Measurements from ENCODE around the gene OLIG1.

OLIG1 gene

DNA sequence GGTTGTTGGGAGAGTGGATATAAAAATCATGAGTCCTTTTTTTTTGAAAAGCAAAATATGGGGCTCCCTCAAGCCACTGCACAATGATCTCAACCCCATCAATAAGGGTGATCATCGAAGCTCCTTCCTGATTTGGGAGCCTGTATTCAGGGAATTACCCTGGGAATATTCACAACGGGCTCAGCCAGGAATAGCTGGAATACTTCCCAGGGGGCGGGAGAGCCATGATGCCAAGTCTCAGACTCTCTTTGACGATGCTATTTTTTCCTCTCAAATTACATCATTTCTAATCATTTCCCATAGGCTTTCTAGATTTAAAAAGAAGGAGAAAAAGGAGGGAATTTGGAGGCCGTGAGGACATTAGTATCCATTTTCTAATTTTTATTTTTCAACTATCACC is 18.4 kb downstream of the OLIG1 start:
- Histone ChIP-seq H3K36me3 (ENCODE audit: control insufficient read depth in 5 of 5, insufficient read depth in 5 of 5, low read length in 5 of 5) (no peaks in the 10 kb centered on the region), H3K4me1 (ENCODE audit: control insufficient read depth in 5 of 5, insufficient read depth in 5 of 5, low read length in 5 of 5) (peaks cover 0 to 8% (median 0%) of the 10 kb centered on the region in 5 donors), H3K9me3 (ENCODE audit: control insufficient read depth in 5 of 5, low read length in 5 of 5) (no peaks in the 10 kb centered on the region), H3K27ac (ENCODE audit: low read depth, low read length) (no peak overlapping the region), H3K27me3 (ENCODE audit: control insufficient read depth in 5 of 5, insufficient read depth in 4 of 5, low read length in 5 of 5) (peaks cover 0 to 7% (median 5%) of the 10 kb centered on the region in 5 donors), H3K4me3 (ENCODE audit: low read depth in 1 of 5, low read length in 5 of 5) (no peak overlapping the region), H3K9ac (ENCODE audit: low read length in 5 of 5) (no peak overlapping the region)

DNA sequence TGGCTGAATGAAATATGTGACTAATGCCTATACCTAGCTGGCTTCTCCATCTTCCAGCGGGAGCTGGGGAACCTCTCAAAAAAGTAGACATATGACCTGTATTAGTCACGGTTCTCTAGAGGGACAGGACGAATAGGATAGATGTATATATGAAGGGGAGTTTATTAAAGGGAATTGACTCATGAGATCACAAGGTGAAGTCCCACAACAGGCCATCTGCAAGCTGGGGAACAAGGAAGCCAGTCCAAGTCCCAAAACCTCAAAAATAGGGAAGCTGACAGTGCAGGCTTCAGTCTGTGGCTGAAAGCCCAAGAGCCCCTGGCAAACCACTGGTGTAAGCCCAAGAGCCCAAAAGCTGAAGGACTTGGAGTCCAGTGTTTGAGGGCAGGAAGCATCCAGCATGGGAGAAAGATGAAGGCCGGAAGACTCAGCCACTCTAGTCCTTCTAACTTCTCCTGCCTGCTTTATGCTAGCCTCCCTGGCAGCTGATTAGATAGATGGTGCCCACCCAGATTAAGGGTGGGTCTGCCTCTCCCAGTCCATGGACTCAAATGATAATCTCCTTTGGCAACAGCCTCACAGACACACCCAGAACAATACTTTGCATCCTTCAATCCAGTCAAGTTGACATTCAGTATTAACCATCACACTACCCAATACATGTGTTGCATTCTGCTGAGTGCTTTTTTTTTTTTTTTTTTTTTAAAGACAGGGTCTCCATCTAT is 19.6 kb downstream of the OLIG1 start:
- Histone ChIP-seq H3K9ac (ENCODE audit: low read length in 5 of 5) (no peak overlapping the region), H3K9me3 (ENCODE audit: control insufficient read depth in 5 of 5, low read length in 5 of 5) (no peaks in the 10 kb centered on the region), H3K27me3 (ENCODE audit: control insufficient read depth in 5 of 5, insufficient read depth in 4 of 5, low read length in 5 of 5) (peaks cover 0 to 7% (median 5%) of the 10 kb centered on the region in 5 donors), H3K4me1 (ENCODE audit: control insufficient read depth in 5 of 5, insufficient read depth in 5 of 5, low read length in 5 of 5) (peaks cover 0 to 8% (median 0%) of the 10 kb centered on the region in 5 donors), H3K36me3 (ENCODE audit: control insufficient read depth in 5 of 5, insufficient read depth in 5 of 5, low read length in 5 of 5) (no peaks in the 10 kb centered on the region), H3K4me3 (ENCODE audit: low read depth in 1 of 5, low read length in 5 of 5) (no peak overlapping the region), H3K27ac (ENCODE audit: low read depth, low read length) (no peak overlapping the region)

DNA sequence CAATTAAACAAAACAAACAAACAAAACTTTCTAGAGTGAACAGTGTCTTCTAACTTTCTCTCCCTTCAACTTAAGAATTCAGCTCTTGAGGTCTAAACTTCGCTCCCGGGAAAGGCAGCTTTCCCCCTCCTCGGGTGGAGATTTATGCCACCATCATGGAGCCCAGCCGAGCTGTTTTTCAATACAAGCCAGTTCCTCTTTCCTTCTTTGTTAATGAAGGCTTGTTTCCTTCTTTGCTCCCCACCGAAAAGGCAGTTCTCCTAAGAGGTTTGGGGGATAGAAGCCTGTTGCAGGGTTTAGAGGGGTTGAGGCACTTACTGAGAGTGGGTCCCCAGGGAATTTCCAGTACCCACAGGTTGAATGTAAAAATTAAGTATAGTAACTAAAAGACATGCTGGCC is 26.5 kb downstream of the OLIG1 start:
- H3K27ac ChIP-seq (ENCODE audit: low read depth, low read length) = no peak overlapping the region
- no peak overlapping the region for H3K4me3 ChIP-seq (ENCODE audit: low read depth in 1 of 5, low read length in 5 of 5)
- peaks cover 0 to 9% (median 6%) of the 10 kb centered on the region in 5 donors for H3K27me3 ChIP-seq (ENCODE audit: control insufficient read depth in 5 of 5, insufficient read depth in 4 of 5, low read length in 5 of 5)
- H3K4me1 ChIP-seq (ENCODE audit: control insufficient read depth in 5 of 5, insufficient read depth in 5 of 5, low read length in 5 of 5) = no peaks in the 10 kb centered on the region
- H3K9me3 ChIP-seq (ENCODE audit: control insufficient read depth in 5 of 5, low read length in 5 of 5) = no peaks in the 10 kb centered on the region
- no peaks in the 10 kb centered on the region for H3K36me3 ChIP-seq (ENCODE audit: control insufficient read depth in 5 of 5, insufficient read depth in 5 of 5, low read length in 5 of 5)
- H3K9ac ChIP-seq (ENCODE audit: low read length in 5 of 5) = no peak overlapping the region

GRCh38 chr21:33099131-33099530 is 29.2 kb downstream of the OLIG1 start:
- Histone ChIP-seq H3K9me3 (ENCODE audit: control insufficient read depth in 5 of 5, low read length in 5 of 5) (peaks cover 0 to 3% (median under 1%) of the 10 kb centered on the region in 5 donors), H3K27ac (ENCODE audit: low read depth, low read length) (no peak overlapping the region), H3K27me3 (ENCODE audit: control insufficient read depth in 5 of 5, insufficient read depth in 4 of 5, low read length in 5 of 5) (peaks cover 0 to 17% (median 11%) of the 10 kb centered on the region in 5 donors), H3K36me3 (ENCODE audit: control insufficient read depth in 5 of 5, insufficient read depth in 5 of 5, low read length in 5 of 5) (no peaks in the 10 kb centered on the region), H3K4me3 (ENCODE audit: low read depth in 1 of 5, low read length in 5 of 5) (no peak overlapping the region), H3K4me1 (ENCODE audit: control insufficient read depth in 5 of 5, insufficient read depth in 5 of 5, low read length in 5 of 5) (no peaks in the 10 kb centered on the region), H3K9ac (ENCODE audit: low read length in 5 of 5) (no peak overlapping the region)

DNA sequence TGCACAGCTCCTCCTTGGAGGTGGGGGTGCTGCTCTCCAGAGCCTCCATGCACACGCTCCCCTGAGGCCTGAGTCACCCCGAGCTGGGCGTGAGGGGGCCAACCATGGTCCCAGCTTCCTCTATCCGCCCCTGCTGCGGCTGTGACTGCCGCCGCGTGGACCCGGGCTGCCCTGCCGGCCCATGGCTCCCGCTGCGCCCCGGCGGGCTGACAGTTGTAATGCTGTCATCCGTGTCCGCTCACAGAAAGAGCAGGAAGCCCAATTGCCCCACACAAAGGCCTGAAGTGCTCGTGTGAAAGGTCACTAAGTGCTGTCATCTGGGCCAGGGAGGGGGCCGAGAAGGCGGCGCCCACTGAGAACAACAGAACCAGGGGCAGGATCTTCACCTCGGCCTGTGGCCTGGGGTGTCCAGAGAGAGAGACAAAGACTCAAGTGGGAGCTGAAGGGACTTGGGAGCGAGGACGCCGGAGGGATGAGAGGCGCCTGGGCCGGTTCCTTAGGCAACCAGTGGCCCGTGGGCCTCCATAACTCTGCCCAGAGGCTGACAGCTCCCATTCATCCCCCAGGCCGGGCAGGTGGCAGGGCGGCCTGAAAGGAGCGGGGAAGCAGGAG is 31.5 kb downstream of the OLIG1 start:
- peaks cover 0 to 7% (median 5%) of the 10 kb centered on the region in 5 donors for H3K9me3 ChIP-seq (ENCODE audit: control insufficient read depth in 5 of 5, low read length in 5 of 5)
- peaks cover 0 to 29% (median 12%) of the 10 kb centered on the region in 5 donors for H3K27me3 ChIP-seq (ENCODE audit: control insufficient read depth in 5 of 5, insufficient read depth in 4 of 5, low read length in 5 of 5)
- H3K4me1 ChIP-seq (ENCODE audit: control insufficient read depth in 5 of 5, insufficient read depth in 5 of 5, low read length in 5 of 5) = no peaks in the 10 kb centered on the region
- H3K36me3 ChIP-seq (ENCODE audit: control insufficient read depth in 5 of 5, insufficient read depth in 5 of 5, low read length in 5 of 5) = no peaks in the 10 kb centered on the region
- no peak overlapping the region for H3K9ac ChIP-seq (ENCODE audit: low read length in 5 of 5)
- no peak overlapping the region for H3K4me3 ChIP-seq (ENCODE audit: low read depth in 1 of 5, low read length in 5 of 5)
- H3K27ac ChIP-seq (ENCODE audit: low read depth, low read length) = no peak overlapping the region

DNA sequence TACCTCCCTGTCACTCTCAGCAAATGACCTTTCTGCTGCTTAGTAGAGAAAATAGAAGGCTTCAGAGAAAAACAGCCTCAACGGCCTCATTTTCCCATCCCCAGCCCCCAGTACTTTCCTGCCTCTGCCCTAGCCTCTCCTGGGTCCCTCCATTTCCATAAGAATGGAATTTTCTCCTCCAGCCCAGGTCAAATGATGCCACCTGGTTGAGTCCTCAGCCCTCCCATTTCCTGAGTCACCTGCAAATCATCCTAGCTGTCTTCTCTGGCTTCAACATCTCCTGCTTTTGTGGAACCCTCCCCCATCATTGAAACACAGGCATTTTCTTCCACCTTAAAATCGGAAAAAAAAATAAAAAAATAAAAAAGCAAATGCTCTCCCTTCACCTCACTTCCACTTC is 35.1 kb downstream of the OLIG1 start:
- H3K27ac ChIP-seq (ENCODE audit: low read depth, low read length) = no peak overlapping the region
- no peak overlapping the region for H3K9ac ChIP-seq (ENCODE audit: low read length in 5 of 5)
- H3K27me3 ChIP-seq (ENCODE audit: control insufficient read depth in 5 of 5, insufficient read depth in 4 of 5, low read length in 5 of 5) = peaks cover 14 to 41% (median 26%) of the 10 kb centered on the region in 5 donors
- H3K36me3 ChIP-seq (ENCODE audit: control insufficient read depth in 5 of 5, insufficient read depth in 5 of 5, low read length in 5 of 5) = no peaks in the 10 kb centered on the region
- H3K4me1 ChIP-seq (ENCODE audit: control insufficient read depth in 5 of 5, insufficient read depth in 5 of 5, low read length in 5 of 5) = peaks cover 0 to 7% (median 3%) of the 10 kb centered on the region in 5 donors
- H3K9me3 ChIP-seq (ENCODE audit: control insufficient read depth in 5 of 5, low read length in 5 of 5) = peaks cover 0 to 7% (median 5%) of the 10 kb centered on the region in 5 donors
- no peak overlapping the region for H3K4me3 ChIP-seq (ENCODE audit: low read depth in 1 of 5, low read length in 5 of 5)

DNA sequence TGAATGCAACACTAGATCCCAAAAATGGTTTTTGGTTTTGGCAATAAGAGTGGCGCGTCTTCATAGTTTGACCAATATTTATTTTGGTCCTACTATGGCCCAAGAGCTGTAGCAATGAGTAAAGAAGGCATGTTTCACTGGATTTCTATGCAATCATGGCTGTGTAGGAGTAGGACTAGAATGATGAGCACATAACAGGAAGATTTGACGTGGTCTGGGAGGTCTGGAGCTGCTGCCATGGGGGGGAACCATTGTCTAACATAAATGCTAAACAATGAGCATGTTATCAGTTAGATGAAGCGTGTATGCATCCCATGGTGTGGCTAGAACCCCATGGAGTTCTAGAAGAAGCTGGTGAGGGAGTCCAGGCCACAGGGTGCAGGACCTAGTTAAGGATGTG is 38.3 kb downstream of the OLIG1 start:
- peaks cover 28 to 43% (median 40%) of the 10 kb centered on the region in 5 donors for H3K27me3 ChIP-seq (ENCODE audit: control insufficient read depth in 5 of 5, insufficient read depth in 4 of 5, low read length in 5 of 5)
- peaks cover 0 to 7% (median 3%) of the 10 kb centered on the region in 5 donors for H3K4me1 ChIP-seq (ENCODE audit: control insufficient read depth in 5 of 5, insufficient read depth in 5 of 5, low read length in 5 of 5)

DNA sequence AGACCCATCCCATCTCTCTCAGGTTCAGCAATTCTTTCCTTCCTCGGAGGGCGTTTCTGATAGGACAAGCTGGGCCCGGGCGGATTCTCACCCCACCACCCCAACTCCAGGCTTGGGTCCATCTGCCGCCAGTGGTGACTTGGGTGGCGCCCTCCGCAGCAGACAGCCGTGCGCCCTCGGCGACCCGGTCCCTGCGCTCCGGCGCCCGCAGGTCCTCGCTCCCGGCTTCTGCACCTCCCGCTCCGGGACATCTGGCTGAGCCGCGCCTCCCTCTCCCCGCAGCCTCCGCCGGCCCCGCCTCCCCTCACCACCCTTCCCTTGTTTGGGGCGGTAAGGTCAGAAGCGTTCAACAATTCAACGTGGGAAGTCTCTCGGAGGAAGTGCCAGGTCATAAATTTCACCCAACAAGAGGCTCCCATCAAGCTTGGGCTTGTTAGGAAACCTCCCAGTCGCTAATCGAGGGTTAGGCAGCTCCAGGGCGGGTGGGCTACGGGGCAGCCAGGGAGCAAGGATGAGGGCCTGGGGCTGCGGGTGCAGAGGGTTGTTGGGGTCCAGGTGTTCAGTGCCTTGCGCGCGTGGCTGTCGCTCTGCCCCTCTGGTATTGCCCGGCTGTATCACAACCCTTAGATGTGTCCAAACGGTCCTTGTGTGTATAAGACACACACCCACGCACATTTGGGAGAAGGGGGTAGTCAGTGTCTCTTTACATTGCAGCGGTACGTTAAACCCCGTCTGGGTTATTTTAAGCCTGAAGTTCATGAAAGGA is 39.8 kb downstream of the OLIG1 start:
- Histone ChIP-seq H3K27ac (ENCODE audit: low read depth, low read length) (no peak overlapping the region), H3K9ac (ENCODE audit: low read length in 5 of 5) (no peak overlapping the region), H3K36me3 (ENCODE audit: control insufficient read depth in 5 of 5, insufficient read depth in 5 of 5, low read length in 5 of 5) (no peaks in the 10 kb centered on the region), H3K4me3 (ENCODE audit: low read depth in 1 of 5, low read length in 5 of 5) (no peak overlapping the region), H3K9me3 (ENCODE audit: control insufficient read depth in 5 of 5, low read length in 5 of 5) (no peaks in the 10 kb centered on the region), H3K4me1 (ENCODE audit: control insufficient read depth in 5 of 5, insufficient read depth in 5 of 5, low read length in 5 of 5) (peaks cover 0 to 7% (median 3%) of the 10 kb centered on the region in 5 donors), H3K27me3 (ENCODE audit: control insufficient read depth in 5 of 5, insufficient read depth in 4 of 5, low read length in 5 of 5) (peaks cover 28 to 41% (median 37%) of the 10 kb centered on the region in 5 donors)

More for the DNA sequence above, 38.3 kb downstream of the OLIG1 start:
- H3K27ac ChIP-seq (ENCODE audit: low read depth, low read length) = no peak overlapping the region
- no peak overlapping the region for H3K9ac ChIP-seq (ENCODE audit: low read length in 5 of 5)
- H3K4me3 ChIP-seq (ENCODE audit: low read depth in 1 of 5, low read length in 5 of 5) = no peak overlapping the region
- peaks cover 0 to 7% (median 5%) of the 10 kb centered on the region in 5 donors for H3K9me3 ChIP-seq (ENCODE audit: control insufficient read depth in 5 of 5, low read length in 5 of 5)
- no peaks in the 10 kb centered on the region for H3K36me3 ChIP-seq (ENCODE audit: control insufficient read depth in 5 of 5, insufficient read depth in 5 of 5, low read length in 5 of 5)

DNA sequence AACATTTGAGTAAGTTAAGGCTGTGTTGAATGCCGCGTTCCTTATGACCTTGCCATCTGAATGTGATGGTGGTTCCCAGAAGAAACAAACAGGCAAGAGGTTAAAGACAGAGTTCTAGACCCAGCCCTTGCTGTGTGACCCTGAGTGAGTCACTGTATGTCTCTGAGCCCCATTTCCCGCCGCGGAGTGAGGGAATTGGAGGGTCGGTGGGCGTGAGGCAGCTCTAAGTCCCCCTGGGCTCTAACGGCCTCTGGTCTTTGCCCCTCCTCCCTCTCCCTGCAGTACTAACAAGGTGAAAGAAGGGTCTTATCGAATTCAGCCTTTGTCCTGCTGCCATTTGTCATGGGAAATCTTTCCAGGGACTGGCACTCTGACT is 40.4 kb downstream of the OLIG1 start:
- Histone ChIP-seq H3K9me3 (ENCODE audit: control insufficient read depth in 5 of 5, low read length in 5 of 5) (no peaks in the 10 kb centered on the region), H3K27ac (ENCODE audit: low read depth, low read length) (no peak overlapping the region), H3K36me3 (ENCODE audit: control insufficient read depth in 5 of 5, insufficient read depth in 5 of 5, low read length in 5 of 5) (no peaks in the 10 kb centered on the region), H3K27me3 (ENCODE audit: control insufficient read depth in 5 of 5, insufficient read depth in 4 of 5, low read length in 5 of 5) (peaks cover 28 to 45% (median 36%) of the 10 kb centered on the region in 5 donors), H3K9ac (ENCODE audit: low read length in 5 of 5) (no peak overlapping the region), H3K4me1 (ENCODE audit: control insufficient read depth in 5 of 5, insufficient read depth in 5 of 5, low read length in 5 of 5) (peaks cover 0 to 7% (median 3%) of the 10 kb centered on the region in 5 donors), H3K4me3 (ENCODE audit: low read depth in 1 of 5, low read length in 5 of 5) (no peak overlapping the region)

GRCh38 chr21:33111577-33111976 is 41.6 kb downstream of the OLIG1 start:
- Histone ChIP-seq H3K36me3 (ENCODE audit: control insufficient read depth in 5 of 5, insufficient read depth in 5 of 5, low read length in 5 of 5) (no peaks in the 10 kb centered on the region), H3K27ac (ENCODE audit: low read depth, low read length) (no peak overlapping the region), H3K4me1 (ENCODE audit: control insufficient read depth in 5 of 5, insufficient read depth in 5 of 5, low read length in 5 of 5) (peaks cover 0 to 7% (median 3%) of the 10 kb centered on the region in 5 donors), H3K9me3 (ENCODE audit: control insufficient read depth in 5 of 5, low read length in 5 of 5) (no peaks in the 10 kb centered on the region), H3K4me3 (ENCODE audit: low read depth in 1 of 5, low read length in 5 of 5) (no peak overlapping the region), H3K27me3 (ENCODE audit: control insufficient read depth in 5 of 5, insufficient read depth in 4 of 5, low read length in 5 of 5) (peaks cover 29 to 56% (median 45%) of the 10 kb centered on the region in 5 donors), H3K9ac (ENCODE audit: low read length in 5 of 5) (no peak overlapping the region)

Measured in subcutaneous abdominal adipose tissue (tissue), 5 donors.